Choroid plexus epithelial cell (primary cell): ENCODE data around the gene P4HB.

Source experiments
- DNase-seq: peaks from one replicate; pipeline ENCODE4 v3.0.0-alpha.2; 2010; ENCODE audit warnings: low read depth
- H3K4me3 ChIP-seq: 2 replicates; pipeline ENCODE4 v1.5.1; 2011; ENCODE audit warnings: low read depth, mild to moderate bottlenecking, control low read depth, low read length, moderate library complexity
- CTCF ChIP-seq: conservative IDR thresholded peaks from 2 replicates; pipeline ENCODE4 v1.5.1; 2011; ENCODE audit warnings: low read depth, mild to moderate bottlenecking, control low read depth, inconsistent platforms, low read length, moderate library complexity

The P4HB gene

GRCh38 chr17:81807210-81807719 lies 53.1 kb downstream of the P4HB start:
- DNase-seq = no peak
- no peak for TF ChIP-seq CTCF
- H3K4me3 ChIP-seq = no peak overlapping the region

GRCh38 chr17:81806461-81807209 lies 53.7 kb downstream of the P4HB start:
- DNase-seq = no peak
- TF ChIP-seq CTCF = no peak
- no peak overlapping the region for H3K4me3 ChIP-seq

GRCh38 chr17:81805707-81806460 lies 54.5 kb downstream of the P4HB start:
- no peak for DNase-seq
- H3K4me3 ChIP-seq = no peak overlapping the region
- TF ChIP-seq CTCF = no peak

DNA sequence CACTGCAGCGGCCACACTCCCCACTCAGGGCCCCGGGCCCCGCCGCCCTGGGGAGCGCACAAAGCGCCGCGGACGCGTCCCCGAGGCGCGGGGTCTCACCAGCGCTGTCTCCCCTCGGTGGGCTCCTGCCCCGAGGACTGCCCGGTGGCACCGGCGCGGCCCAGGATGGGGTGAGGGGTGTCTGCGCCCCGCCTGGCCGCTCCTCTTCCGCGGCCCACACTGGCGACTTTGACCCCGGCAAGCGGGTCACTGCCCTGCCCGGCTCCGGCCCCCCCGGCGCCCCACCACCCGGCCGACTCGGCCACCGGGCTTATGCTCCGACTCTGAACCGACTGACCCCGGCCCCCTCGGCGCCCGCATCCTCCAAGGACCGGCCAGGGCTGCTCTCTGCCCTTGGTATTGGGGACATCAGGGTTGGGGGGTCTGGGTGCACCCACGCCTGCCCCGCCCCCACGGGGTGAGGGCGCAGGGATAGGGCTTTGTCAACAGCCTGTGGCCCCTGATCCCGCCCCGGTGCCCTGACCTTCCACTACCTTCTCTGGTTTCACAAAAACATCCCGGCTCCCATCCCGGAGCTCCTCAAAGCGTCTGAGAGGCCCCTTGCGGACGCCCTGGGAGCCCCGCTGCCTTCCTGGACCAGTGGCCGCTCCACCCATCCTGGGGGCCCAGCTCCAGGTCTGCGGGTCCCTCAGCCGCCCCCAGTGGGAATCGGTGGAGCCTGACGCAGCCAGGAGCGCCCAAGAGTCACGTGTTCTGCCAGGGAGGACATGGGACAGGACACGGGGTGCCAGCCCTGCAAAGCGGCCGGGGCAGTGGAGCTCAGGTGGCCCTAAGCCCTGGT lies 55.6 kb downstream of the P4HB start:
- no peak for DNase-seq
- no peak for TF ChIP-seq CTCF

DNA sequence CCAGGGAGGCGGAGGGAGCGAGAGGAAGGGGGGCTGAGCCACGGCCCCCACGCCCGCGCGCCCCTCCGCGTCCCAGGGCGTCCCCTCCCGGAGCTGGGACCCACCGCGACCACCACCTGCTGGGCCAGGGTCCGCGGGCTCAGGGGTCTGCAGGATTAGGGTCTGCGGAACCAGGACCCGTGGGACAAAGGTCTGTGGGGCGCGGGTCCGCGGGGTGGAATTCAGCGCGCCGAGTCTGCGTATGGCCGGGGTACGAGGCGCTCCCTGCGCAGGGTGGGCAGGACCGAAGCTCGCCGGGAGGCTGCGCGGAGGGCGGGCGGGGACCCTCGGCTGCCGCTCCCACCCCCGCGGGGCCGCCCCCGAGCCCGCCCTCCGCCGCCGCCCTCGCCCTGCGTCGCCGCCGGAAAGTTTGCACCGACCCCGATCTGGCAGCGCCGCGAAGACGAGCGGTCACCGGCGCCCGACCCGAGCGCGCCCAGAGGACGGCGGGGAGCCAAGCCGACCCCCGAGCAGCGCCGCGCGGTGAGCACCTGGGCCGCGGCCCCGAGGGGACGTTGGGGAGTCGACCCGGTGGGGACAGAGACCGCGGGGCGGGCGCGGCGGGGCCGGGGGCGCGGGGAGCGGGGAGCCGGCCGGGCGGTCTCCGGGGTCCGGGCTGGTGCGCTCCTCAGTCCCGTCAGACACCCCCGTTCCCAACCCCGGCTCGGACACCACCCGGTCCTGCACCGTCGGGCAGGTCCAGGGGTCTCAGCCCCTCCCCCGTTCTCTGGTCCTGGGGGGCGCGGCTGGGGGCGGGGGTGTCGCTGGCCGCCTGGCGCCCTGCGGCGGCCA lies 56.4 kb downstream of the P4HB start, which contains the start of gene GCGR:
Gene GCGR, plus strand, starts transcription at position 423 of the 831 bp plus-strand sequence. CDS start 4,869 bp downstream, outside the sequence.
- TF ChIP-seq CTCF = no peak
- no peak for DNase-seq
- H3K4me3 ChIP-seq = no peak within 1 kb of the TSS

More for the DNA sequence above, 55.6 kb downstream of the P4HB start:
- H3K4me3 ChIP-seq = no peak overlapping the region
